WI38 (cell line): ENCODE results near the gene CCBE1.

Experiments used
- H3K4me3 ChIP-seq: 2 replicates; pipeline ENCODE4 v1.5.1; 2011; ENCODE audit warnings: low read depth, mild to moderate bottlenecking, control low read depth, low read length
- TF ChIP-seq, protein P1 (sequence below): IDR thresholded peaks from 2 replicates; pipeline ENCODE4 v1.5.1; 2012; ENCODE audit warnings: low read depth, mild to moderate bottlenecking, control low read depth, low read length

CCBE1 gene

DNA sequence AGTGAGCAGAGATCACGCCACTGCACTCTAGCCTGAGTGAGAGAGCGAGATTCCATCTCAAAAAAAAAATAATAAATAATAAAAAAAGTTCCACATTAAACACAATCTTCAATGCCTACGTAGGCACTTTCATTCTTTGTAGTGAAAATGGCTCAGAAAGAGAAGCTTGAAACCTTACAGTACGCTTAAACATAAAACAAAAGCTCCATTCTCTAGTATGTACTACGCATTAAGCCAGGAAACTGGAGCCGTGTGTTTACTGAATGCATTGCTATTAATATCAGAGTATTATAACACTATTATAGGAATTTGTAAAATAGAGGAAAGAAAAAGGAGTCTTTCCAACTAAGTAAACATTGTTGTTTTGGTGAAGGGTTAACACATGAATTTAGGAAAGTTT is 296.8 kb downstream of the CCBE1 start:
- TF ChIP-seq, protein P1, sequence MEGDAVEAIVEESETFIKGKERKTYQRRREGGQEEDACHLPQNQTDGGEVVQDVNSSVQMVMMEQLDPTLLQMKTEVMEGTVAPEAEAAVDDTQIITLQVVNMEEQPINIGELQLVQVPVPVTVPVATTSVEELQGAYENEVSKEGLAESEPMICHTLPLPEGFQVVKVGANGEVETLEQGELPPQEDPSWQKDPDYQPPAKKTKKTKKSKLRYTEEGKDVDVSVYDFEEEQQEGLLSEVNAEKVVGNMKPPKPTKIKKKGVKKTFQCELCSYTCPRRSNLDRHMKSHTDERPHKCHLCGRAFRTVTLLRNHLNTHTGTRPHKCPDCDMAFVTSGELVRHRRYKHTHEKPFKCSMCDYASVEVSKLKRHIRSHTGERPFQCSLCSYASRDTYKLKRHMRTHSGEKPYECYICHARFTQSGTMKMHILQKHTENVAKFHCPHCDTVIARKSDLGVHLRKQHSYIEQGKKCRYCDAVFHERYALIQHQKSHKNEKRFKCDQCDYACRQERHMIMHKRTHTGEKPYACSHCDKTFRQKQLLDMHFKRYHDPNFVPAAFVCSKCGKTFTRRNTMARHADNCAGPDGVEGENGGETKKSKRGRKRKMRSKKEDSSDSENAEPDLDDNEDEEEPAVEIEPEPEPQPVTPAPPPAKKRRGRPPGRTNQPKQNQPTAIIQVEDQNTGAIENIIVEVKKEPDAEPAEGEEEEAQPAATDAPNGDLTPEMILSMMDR = no peak
- no peak overlapping the region for H3K4me3 ChIP-seq

DNA sequence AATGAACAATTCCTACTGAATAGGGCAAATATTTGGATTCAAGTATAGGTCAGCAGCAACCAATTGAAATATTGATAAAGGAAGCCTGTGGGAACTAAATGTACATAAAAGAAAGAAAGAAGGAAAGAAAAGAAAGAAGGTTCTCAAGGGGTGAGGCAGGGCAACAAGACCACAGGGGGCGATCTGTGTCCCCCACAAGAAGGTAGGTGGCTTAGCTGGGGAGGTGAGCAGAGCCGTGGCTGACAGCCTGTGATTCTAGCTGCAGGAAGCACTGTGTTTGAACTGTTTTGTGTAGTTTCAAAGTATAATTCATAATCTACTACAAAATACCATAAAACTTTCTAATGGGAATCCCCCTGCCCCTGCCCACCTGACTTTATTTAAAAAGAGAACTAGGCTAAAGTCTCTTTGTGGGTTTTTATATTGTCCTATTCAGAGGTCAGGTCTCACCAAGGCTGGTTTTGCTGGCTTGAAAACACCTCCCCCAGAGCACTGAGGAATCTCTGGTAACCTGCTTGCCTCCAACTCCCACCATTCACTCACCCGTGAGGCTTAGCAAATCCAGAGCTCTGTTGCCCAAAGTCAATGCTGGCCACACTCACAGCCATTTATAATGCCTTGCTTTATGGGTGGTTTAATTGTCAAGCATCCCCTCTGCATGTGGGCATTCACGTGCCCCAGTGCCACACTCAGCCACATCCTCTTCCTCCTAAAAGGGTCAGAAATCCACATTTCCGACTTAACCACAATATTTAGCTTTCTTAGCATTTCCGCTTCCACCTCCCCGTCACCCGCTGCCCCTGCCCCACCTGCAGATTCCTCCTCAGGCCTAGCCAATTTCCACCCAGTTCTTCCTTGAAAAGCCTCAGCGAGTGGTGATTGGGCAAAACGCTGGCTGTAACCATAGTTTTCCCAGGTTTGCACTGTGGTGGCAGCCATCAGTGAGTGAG is 301.7 kb downstream of the CCBE1 start:
- H3K4me3 ChIP-seq = no peak overlapping the region
- TF ChIP-seq, protein P1 = no peak

DNA sequence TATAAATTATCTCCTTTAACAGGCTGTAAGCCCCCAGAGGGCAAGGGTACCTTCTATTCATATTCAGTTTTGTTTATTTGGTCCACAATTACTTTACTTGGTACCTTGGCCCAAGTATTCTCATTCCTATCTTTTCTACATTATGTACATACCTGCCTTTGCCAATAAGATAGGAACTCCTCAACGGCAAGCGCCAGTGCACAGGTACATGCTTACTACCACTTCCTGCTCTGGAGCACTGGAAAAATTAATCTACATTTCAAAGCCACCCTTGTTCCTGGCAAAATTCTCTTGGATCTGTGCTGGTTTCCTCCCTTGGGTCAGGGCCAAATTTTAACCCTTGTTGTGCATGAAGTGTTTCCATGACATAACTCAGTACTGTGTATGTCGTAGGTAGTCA is 303.8 kb downstream of the CCBE1 start:
- no peak overlapping the region for H3K4me3 ChIP-seq
- TF ChIP-seq, protein P1 = no peak

DNA sequence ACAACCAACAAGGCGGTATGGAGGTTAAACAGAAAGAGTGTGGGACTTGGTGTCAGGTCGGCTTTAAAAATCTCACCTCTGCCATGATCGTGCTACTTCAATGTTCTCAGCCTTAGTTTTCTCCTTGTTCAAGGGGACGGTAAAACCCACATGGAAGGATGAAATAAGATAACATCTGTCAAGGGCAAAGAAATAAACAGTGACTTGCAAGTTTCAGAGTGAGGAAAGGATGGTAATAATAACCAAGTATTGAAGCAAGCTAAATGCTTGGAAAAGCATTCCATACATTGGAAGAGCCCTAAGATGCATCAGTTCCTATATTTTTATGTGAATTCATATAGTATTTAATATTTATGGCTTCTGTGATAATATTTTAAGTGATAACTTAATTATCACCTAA is 308.4 kb downstream of the CCBE1 start:
- TF ChIP-seq, protein P1 = no peak
- H3K4me3 ChIP-seq = no peak overlapping the region

DNA sequence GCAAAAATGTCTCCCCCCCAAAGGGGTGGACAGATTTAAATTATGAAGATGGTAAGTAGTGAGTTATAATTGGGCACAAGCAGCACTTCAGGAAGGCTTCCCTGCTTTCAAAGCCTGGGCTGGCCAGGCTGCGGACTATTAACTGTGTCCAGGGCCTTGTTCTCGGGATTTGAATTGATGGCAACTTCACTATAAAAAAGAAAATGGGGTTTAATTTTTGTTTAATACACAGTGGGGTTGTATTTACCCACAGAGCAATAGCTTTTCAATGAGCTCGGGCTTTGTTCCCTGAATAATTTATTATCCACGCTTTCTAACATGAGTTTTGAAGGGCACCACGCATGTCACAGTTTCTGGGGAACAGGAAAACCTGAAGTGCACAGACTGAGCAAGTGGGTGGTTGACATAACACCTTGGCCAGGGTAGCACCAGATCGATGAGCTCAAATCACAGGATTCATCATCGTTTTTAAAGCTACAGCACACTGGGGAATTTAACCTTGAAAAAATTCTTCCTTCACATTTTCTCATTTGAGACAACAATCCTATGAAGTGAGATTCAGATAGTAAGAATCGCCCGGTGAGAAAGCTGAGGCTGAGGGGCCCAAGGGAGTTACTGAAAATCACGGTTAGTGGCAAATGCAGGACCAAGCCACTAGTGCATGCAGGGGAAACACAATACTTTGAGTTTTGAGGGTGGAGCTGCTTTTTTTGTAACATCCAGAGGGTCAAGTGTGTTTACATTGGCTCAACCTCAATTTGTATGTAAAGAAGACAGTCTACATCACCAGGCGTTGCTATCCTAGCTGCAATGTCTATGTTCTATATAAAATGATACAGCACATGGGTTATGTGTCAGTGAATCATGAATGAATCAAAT is 309.3 kb downstream of the CCBE1 start:
- TF ChIP-seq, protein P1 = no peak
- no peak overlapping the region for H3K4me3 ChIP-seq

DNA sequence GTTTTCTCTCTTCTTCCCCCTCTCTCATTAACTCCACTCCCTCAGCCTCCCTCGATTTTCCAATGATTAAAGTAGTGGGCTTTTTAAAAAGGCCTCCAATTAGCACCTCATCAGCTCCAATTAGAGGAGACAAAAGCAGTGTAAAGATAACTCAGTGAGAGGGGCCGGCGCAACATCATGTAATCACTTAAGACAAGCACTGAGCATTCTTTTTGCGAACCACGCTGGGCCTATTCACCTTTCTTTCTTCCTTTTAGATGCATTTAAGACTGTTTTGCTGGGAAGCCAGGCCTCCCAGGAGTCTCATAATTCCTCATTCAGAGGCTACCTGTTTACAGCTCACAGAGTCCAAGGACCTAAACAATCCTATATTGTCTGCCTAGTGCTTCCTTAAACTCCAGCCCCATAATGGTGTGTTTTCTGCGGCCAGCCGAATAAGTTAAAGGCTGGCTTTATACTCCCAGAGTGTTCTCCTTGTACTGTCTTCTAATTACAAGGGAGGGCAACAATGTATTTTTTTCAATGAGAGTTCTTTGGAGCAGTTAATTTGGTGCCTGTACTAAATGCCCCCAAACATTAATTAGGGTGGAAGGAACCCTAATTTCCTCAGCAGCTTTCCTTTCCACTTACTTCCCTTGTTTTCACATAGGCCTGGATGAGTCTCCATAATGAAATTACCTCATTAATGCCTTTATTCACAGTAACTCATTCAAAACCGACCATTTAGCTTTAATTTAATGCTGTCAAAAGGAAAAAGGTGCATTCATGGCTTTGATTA is 310.1 kb downstream of the CCBE1 start:
- TF ChIP-seq, protein P1 = no peak
- H3K4me3 ChIP-seq = no peak overlapping the region
